OCI-LY3 (cell line): ENCODE data around the gene SLC38A5.

Experiments
- EZH2phosphoT487 ChIP-seq: fragments of 200-600 bp; shearing (Covaris generic); IDR thresholded peaks from 2 replicates; pipeline ENCODE4 v1.6.1; 2018; ENCODE audit warnings: antibody characterized with exemption, mixed run types, low read depth
- TF ChIP-seq, protein P1 (sequence below): fragments of 200-600, 300-600 bp; sonication (generic); IDR thresholded peaks from 2 replicates; pipeline ENCODE4 v1.5.1; 2014; ENCODE audit warnings: antibody characterized with exemption, low read length, low read depth

DNA sequence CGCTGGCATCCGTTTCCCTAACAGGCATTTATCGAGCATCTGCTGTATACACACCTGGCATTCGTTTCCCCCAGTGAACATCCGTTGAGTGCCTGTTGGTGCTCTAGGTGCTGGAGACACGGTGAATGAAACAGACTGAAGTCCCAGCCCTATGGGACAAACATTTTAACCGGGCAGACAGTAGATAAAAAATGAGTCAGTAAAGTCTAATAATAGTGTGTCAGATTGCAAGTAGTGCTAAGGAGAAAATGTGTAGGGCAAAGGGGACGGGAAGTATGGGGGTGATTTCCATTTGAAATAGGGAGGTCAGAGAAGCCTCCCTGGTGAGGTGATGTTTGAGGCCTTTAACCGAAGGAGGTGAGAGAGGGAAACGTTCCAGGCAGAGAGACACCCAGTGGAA is 46.2 kb upstream of the SLC38A5 start:
- TF ChIP-seq, protein P1, sequence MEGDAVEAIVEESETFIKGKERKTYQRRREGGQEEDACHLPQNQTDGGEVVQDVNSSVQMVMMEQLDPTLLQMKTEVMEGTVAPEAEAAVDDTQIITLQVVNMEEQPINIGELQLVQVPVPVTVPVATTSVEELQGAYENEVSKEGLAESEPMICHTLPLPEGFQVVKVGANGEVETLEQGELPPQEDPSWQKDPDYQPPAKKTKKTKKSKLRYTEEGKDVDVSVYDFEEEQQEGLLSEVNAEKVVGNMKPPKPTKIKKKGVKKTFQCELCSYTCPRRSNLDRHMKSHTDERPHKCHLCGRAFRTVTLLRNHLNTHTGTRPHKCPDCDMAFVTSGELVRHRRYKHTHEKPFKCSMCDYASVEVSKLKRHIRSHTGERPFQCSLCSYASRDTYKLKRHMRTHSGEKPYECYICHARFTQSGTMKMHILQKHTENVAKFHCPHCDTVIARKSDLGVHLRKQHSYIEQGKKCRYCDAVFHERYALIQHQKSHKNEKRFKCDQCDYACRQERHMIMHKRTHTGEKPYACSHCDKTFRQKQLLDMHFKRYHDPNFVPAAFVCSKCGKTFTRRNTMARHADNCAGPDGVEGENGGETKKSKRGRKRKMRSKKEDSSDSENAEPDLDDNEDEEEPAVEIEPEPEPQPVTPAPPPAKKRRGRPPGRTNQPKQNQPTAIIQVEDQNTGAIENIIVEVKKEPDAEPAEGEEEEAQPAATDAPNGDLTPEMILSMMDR, result no peak
- TF ChIP-seq EZH2phosphoT487, result no peak
